Hematopoietic multipotent progenitor cell treated with erythropoietin and hydrocortisone succinate and interleukin-3 and kit ligand, for 17 days (in vitro differentiated cells): ENCODE results near the gene GCAT.
"Not testable (repeated sequence)": the region's sequence is repeated elsewhere in the genome, so short reads cannot be mapped to it uniquely, and the experiment has no call there.

Experiments
- DNase-seq: peaks from one replicate; pipeline ENCODE4 v3.0.0-alpha.2; 2015; ENCODE audit warnings: low spot score

GCAT gene

DNA sequence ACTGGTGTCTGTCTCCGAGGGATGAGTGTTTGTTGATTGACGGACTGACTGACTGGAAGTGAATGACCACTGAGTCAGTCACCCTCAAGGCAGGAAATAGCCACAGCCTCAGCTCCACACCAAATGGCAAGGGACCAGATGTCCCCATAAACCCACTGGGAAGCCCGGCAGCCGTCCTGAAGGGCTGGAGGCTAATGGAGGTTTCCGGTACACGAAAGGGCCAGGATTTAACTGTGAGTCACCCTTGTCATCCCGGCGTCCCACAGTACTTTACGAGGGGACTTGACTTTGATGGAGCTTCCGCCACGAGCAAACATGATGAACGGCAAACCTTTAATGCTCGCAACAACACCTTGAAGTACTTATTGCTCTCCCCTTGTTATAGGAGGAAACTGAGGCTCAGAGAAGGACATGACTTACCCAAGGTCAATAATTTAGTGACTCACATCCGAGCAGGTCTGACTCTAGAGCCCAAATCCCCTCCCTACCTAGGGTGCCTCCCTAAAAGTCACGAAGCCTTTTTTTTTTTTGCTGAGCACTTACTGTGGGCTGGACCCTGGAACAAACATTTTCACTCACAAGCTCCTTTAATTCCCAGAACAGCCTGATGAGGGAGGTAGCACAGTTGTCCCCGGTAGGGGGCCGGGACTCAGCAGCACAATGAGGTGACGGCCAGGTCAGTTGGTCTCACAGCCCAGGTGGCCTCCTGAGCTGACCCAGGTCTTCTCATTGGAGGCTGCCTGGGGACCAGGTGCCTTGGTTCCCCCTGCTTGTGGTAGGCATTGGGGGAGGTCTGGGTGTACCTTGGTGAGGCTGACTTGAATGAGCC, 25.2 kb upstream of the GCAT start:
- DNase-seq = no peak

- DNase-seq = no peak
Measured at GRCh38 chr22:37784829-37785495, 22.8 kb upstream of the GCAT start.

- no peak for DNase-seq
Measured at GRCh38 chr22:37790234-37790633, 17.5 kb upstream of the GCAT start.

DNA sequence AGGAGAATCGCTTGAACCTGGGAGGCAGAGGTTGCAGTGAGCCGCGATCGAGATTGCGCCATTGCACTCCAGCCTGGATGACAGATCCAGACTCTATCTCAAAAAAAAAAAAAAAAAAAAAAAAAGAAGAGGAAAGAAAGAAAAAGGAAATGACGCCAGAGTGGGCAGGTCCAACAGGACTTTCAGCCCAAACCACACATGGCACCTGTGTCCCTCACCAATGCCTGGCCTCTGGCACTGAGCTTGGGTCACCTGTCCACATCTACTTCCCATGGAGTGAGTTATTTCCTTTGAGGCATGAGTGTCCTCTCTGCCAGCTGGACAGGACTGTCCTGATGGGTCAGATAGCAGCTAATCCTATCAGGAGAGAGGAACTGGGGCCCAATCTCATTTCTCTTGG, 15.2 kb upstream of the GCAT start:
- DNase-seq = no peak

GRCh38 chr22:37794376-37794775, 13.4 kb upstream of the GCAT start:
- no peak for DNase-seq

DNA sequence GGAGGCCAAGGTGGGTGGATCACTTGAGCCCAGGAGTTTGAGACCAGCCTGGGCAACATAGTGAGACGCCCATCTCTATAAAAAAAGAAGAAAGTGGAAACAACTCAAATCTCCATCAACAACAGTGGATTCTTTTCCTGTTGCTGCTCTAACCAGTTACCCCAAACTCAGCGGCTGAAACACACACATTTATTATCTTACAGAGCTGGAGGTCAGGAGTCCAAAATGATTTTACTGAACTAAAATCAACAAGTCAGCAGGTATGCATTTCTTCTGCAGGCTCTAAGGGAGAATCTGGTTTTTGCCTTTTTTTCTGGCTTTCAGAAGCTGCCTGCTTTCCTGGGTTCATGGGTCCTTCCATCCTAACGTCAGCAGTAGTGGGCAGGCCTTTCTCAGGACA, 11.7 kb upstream of the GCAT start:
- DNase-seq = no peak

GRCh38 chr22:37797259-37797658, 10.5 kb upstream of the GCAT start:
- not testable (repeated sequence) for DNase-seq

GRCh38 chr22:37797874-37798500, 9.7 kb upstream of the GCAT start:
- DNase-seq = no peak

GRCh38 chr22:37799979-37800378, 7.8 kb upstream of the GCAT start:
- DNase-seq = not testable (repeated sequence)

- no peak for DNase-seq
Measured at GRCh38 chr22:37801946-37802309, 5.8 kb upstream of the GCAT start.

DNA sequence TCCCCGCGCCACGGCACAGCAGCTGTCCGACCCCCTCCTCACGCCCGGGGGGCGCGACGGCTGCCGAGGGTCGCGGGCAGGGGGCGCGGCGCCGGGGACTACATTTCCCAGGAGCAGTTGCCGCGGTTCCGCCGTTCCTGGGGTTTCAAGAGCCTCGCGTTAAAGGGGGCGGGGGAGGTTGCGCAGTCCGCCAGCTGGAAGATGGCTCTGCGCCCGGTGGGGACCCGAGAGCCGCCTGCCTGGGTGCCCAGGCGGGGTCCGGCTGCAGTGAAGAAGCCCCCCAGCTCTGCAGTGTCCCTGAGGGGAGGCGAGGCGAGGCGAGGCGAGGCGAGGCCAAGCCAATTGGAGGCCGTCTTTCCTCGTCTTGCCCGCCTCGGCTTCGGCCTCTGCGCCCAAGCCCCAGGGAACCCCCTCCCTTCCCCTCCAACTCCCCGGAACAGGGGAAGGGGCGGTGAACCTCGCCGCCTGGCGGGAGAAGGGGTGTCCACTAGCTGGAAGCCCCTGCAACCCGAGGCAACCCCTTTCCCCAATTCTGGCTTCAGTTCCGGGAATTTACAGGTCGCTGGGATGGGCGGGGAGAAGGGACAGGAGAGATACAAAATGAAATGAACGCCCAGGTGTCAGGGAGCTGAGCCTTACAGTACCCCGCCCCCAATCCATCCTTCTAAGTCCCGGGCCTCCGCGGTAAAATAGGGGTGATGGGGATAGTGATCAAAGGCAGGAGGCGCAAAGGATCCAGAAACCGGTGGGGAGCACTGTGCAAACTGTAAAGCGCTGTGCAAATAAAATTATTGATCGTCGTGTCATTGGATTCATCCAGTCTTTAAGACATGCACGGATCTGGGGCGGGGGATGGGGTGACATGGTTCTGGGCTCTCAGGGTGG, 5.2 kb upstream of the GCAT start:
- DNase-seq = peak; percentile 18

DNA sequence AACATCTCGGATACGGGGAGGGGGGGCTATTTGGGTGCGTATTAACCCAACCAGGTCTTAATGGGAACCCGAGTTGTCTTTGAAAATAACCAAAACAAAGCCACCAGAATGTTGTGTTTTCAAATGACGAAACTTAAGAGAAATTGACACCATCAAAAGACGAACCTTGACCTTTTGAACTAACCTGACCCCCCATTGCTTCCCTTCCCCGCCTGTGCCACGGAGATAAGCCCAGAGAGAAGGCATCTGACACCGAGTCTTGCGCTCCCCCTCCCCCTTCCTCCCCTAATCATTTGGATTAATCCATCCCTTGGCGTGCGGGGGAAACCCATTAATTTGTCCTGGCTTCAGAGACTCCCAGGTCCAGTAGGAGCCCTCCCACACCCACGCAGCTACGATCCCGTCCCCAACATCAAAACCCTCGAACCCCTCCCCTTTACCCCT, 4.5 kb upstream of the GCAT start:
- DNase-seq = peak; percentile 54

- no peak for DNase-seq
Measured at GRCh38 chr22:37803639-37804351, 3.9 kb upstream of the GCAT start.

DNA sequence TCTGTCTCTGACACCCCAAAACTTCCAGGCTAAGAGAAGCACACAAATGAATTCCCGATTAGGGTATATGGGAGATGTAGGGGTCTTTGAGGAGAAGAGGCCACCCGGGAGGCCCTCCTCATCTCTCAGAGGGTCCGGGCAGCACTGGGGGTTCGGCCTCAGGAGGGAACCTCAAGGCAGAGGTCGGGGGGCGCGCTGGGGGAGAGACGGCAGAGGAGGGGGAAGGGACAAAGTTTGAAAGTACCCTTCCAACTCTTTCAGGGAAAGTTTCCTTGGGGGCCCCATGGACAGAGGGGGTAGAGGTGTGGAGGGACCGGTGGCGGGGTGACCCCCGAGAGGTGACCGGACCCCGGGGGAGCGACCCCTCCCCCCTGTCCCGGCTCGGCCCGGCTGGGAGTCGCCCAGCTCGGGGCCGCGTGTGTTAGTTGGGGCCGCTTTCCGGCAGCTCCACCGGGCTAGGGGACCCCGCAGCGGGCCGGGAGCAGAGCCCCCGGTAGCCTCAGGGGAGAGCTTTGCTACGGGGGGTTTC, 3.3 kb upstream of the GCAT start:
- DNase-seq = no peak

DNA sequence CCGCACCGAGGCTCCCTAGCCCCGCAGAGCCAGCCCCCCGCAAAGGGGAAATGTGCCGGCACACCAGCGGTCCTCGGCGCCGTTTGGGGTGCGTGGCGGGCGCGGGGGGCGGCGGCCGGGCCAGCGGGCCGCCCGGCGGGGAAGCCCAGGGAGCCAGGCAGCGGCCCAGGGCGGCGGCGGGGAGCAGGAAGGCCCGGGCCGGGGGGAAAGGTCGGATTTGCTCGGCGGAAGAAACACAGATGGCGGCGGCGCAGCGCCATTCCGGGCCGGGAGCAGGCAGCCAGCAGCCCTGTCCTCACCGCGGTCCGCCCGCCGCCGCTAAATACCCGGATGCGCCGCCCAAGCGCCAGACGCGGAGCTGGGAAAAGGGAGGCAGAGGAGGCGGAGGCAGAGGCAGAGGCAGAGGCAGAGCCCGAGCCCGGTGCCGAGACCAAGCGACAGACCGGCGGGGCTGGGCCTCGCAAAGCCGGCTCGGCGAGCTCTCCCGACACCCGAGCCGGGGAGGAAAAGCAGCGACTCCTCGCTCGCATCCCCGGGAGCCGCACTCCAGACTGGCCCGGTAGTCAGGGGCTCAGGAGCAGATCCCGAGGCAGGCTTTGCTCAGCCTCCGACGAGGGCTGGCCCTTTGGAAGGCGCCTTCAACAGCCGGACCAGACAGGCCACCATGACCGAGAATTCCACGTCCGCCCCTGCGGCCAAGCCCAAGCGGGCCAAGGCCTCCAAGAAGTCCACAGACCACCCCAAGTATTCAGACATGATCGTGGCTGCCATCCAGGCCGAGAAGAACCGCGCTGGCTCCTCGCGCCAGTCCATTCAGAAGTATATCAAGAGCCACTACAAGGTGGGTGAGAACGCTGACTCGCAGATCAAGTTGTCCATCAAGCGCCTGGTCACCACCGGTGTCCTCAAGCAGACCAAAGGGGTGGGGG, 2.6 kb upstream of the GCAT start:
- DNase-seq = peak; percentile 70

GRCh38 chr22:37805810-37806277, 1.9 kb upstream of the GCAT start:
- peak; percentile 51 for DNase-seq

GRCh38 chr22:37806409-37807333, 1.1 kb upstream of the GCAT start:
- DNase-seq = peak; percentile 39

- no peak for DNase-seq
Measured at GRCh38 chr22:37808294-37808657, 542 bp downstream of the GCAT start.
